WTC11 (cell line): ENCODE results near the gene GNAS. TPM values are rescaled to one million over a fixed set of nuclear protein-coding genes. Genes with fewer than 3 reads are reported as not detected.

Source experiments
- ATAC-seq: fragments of 200-7000 bp; cut with Tn5 transposase; 2 replicates; pipeline ENCODE4 v1.10.0; 2021; ENCODE audit warnings: mild to moderate bottlenecking, moderate library complexity
- CTCF ChIA-PET: fragments of 300-600 bp; sonication (Branson Sonifier 250); formaldehyde crosslinking; loops from one replicate; lab custom pipeline; 2021; ENCODE audit warnings: antibody characterized with exemption; lab: Charles Lee
- POLR2A ChIA-PET: fragments of 350-600 bp; sonication (Branson Sonifier 250); formaldehyde crosslinking; loops from one replicate; lab custom pipeline; 2021; ENCODE audit warnings: antibody characterized with exemption; lab: Charles Lee
- DNase-seq: peaks from one replicate; pipeline ENCODE4 v3.0.0; 2021; ENCODE audit warnings: low spot score
- H3K27ac Mint-ChIP-seq: 2 replicates; pipeline ENCODE4 v1.8.0; 2021; ENCODE audit warnings: mixed read lengths
- H3K27me3 Mint-ChIP-seq: 2 replicates; pipeline ENCODE4 v1.8.0; 2021; ENCODE audit warnings: low read depth, mild to moderate bottlenecking, moderate library complexity, mixed read lengths
- H3K36me3 Mint-ChIP-seq: 2 replicates; pipeline ENCODE4 v1.8.0; 2021; ENCODE audit warnings: mixed read lengths
- H3K4me1 Mint-ChIP-seq: 2 replicates; pipeline ENCODE4 v1.8.0; 2022; ENCODE audit warnings: mixed read lengths
- H3K4me3 Mint-ChIP-seq: 2 replicates; pipeline ENCODE4 v1.8.0; 2021; ENCODE audit warnings: mild to moderate bottlenecking, moderate library complexity, mixed read lengths
- H3K9me3 Mint-ChIP-seq: 2 replicates; pipeline ENCODE4 v1.8.0; 2021; ENCODE audit warnings: mixed read lengths
- ATF1 ChIP-seq: sonication (generic); formaldehyde crosslinking; IDR thresholded peaks from 2 replicates; pipeline ENCODE4 v1.8.1; 2023; ENCODE audit warnings: mild to moderate bottlenecking, moderate library complexity, missing genetic modification reagents
- HMGA2 ChIP-seq: fragments of 250-450 bp; sonication (Bioruptor Pico); IDR thresholded peaks from 2 replicates; pipeline ENCODE4 v1.4.0; 2021; ENCODE audit warnings: mild to moderate bottlenecking, moderate library complexity
- KAT7 ChIP-seq: sonication (generic); formaldehyde crosslinking; IDR thresholded peaks from 2 replicates; pipeline ENCODE4 v1.8.1; 2023; ENCODE audit warnings: missing genetic modification reagents, mild to moderate bottlenecking, borderline replicate concordance
- TCF7 ChIP-seq: sonication (generic); formaldehyde crosslinking; IDR thresholded peaks from 2 replicates; pipeline ENCODE4 v1.8.0; 2022; ENCODE audit warnings: mild to moderate bottlenecking, low read depth, missing genetic modification reagents, moderate library complexity
- ZNF396 ChIP-seq: fragments of 250-450 bp; sonication (Bioruptor Pico); IDR thresholded peaks from 2 replicates; pipeline ENCODE4 v1.8.0; 2021; ENCODE audit warnings: mild to moderate bottlenecking, moderate library complexity, borderline replicate concordance
- total RNA-seq: library from RNA; stranded (reverse); gene quantifications from 3 replicates; pipeline ENCODE4 v1.2.3, GENCODE V29; 2021
- TF ChIP-seq, protein P1 (sequence below): sonication (generic); formaldehyde crosslinking; IDR thresholded peaks from 2 replicates; pipeline ENCODE4 v1.8.1; 2023; ENCODE audit warnings: mild to moderate bottlenecking, missing genetic modification reagents, borderline replicate concordance
- TF ChIP-seq, protein P2 (sequence below): fragments of 250-450 bp; sonication (Bioruptor Pico); IDR thresholded peaks from 2 replicates; pipeline ENCODE4 v1.9.0; 2021; ENCODE audit warnings: mild to moderate bottlenecking
- TF ChIP-seq, protein P3 (sequence below): sonication (generic); formaldehyde crosslinking; IDR thresholded peaks from 2 replicates; pipeline ENCODE4 v1.8.1; 2022; ENCODE audit warnings: missing genetic modification reagents, borderline replicate concordance
- TF ChIP-seq, protein P4 (sequence below): sonication (generic); formaldehyde crosslinking; IDR thresholded peaks from 2 replicates; pipeline ENCODE4 v1.8.1; 2023; ENCODE audit warnings: mild to moderate bottlenecking, missing genetic modification reagents
- TF ChIP-seq, protein P5 (sequence below): sonication (generic); formaldehyde crosslinking; IDR thresholded peaks from 2 replicates; pipeline ENCODE4 v1.8.1; 2022; ENCODE audit warnings: low read depth, mild to moderate bottlenecking, moderate library complexity, missing genetic modification reagents, borderline replicate concordance
- TF ChIP-seq, protein P6 (sequence below): sonication (generic); formaldehyde crosslinking; IDR thresholded peaks from 2 replicates; pipeline ENCODE4 v1.8.0; 2022; ENCODE audit warnings: missing genetic modification reagents

The GNAS gene
- total RNA-seq, 1 experiment from 2014 or later = 868 TPM

DNA sequence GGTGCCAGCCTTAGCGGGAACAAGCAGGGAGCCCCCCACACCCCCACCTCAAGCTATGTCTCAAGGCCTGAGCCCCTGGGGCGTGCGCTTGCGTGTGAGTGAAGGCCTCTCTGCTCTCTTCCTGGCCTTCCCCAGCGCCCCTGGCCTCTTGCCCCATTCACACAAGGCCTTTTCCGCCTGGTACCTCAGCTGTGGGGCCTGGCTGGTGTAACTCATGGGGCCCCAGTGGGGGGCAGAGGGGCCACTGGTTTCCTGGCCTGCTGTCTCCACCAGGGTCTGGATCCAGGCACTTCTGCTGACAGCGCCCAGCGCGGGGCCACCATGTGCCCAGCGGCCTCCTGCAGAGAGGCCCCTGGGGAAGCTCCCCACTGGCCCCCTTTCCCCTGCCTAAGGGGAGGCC, 36.5 kb upstream of the GNAS start (continued):
- TF ChIP-seq, protein P1, sequence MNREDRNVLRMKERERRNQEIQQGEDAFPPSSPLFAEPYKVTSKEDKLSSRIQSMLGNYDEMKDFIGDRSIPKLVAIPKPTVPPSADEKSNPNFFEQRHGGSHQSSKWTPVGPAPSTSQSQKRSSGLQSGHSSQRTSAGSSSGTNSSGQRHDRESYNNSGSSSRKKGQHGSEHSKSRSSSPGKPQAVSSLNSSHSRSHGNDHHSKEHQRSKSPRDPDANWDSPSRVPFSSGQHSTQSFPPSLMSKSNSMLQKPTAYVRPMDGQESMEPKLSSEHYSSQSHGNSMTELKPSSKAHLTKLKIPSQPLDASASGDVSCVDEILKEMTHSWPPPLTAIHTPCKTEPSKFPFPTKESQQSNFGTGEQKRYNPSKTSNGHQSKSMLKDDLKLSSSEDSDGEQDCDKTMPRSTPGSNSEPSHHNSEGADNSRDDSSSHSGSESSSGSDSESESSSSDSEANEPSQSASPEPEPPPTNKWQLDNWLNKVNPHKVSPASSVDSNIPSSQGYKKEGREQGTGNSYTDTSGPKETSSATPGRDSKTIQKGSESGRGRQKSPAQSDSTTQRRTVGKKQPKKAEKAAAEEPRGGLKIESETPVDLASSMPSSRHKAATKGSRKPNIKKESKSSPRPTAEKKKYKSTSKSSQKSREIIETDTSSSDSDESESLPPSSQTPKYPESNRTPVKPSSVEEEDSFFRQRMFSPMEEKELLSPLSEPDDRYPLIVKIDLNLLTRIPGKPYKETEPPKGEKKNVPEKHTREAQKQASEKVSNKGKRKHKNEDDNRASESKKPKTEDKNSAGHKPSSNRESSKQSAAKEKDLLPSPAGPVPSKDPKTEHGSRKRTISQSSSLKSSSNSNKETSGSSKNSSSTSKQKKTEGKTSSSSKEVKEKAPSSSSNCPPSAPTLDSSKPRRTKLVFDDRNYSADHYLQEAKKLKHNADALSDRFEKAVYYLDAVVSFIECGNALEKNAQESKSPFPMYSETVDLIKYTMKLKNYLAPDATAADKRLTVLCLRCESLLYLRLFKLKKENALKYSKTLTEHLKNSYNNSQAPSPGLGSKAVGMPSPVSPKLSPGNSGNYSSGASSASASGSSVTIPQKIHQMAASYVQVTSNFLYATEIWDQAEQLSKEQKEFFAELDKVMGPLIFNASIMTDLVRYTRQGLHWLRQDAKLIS = no peak
- TF ChIP-seq HMGA2 (CRISPR knock-in tag) (no peak), ATF1 (CRISPR knock-in tag) (no peak)

DNA sequence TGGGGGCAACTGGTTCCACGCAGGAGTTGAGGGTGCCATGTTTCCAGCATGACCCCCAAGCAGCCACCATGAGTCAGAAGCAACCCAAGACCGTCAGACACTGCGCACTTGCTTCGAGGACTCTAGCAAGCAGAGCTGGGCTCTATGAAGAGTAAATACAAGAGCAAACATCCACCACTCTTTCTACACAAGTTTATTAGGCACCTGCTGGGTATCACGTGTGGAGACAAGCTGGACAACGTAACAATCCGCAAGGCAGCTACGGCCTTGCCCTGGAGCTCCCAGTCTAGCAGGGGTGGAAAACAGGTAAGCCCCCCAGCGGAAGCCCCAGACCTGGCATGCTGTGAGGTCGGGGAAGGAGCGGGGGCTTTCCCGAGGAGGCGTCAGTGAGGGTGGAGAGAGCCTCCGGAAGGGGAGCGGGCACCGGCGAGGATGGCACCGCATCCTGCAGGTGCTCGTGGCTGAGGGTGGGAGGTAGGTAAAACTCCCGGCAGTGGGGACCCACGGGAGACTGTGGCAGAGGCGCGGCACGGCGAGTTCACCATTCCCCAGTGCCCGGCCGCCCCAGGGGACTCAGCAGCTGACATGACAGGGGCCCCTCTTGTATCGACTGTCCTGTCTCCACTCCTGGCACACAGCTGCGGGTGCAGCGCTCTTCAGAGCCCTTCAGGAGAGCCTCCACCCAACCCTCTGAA, 35.4 kb upstream of the GNAS start:
- Mint-ChIP-seq H3K9me3 (peaks cover 12% of the 10 kb centered on the region), H3K36me3 (peaks cover 38% of the 10 kb centered on the region), H3K4me1 (peaks cover 3% of the 10 kb centered on the region; the same call in 1 of the 2 replicates), H3K27me3 (no peaks in the 10 kb centered on the region; the same call in 1 of the 2 replicates), H3K4me3 (no peak overlapping the region), H3K27ac (peak overlapping the region; percentile 85)
- ChIA-PET POLR2A (interaction anchor here (0.6 to 1.0 kb wide), 2 partner anchors 123 to 166 kb away, joined by 3 read pairs; no protein-coding TSS in a partner anchor), CTCF (no interaction called here)
- TF ChIP-seq KAT7 (CRISPR knock-in tag) = no peak
- TF ChIP-seq, protein P2, sequence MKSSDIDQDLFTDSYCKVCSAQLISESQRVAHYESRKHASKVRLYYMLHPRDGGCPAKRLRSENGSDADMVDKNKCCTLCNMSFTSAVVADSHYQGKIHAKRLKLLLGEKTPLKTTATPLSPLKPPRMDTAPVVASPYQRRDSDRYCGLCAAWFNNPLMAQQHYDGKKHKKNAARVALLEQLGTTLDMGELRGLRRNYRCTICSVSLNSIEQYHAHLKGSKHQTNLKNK (CRISPR knock-in tag) = no peak
- TF ChIP-seq, protein P3, sequence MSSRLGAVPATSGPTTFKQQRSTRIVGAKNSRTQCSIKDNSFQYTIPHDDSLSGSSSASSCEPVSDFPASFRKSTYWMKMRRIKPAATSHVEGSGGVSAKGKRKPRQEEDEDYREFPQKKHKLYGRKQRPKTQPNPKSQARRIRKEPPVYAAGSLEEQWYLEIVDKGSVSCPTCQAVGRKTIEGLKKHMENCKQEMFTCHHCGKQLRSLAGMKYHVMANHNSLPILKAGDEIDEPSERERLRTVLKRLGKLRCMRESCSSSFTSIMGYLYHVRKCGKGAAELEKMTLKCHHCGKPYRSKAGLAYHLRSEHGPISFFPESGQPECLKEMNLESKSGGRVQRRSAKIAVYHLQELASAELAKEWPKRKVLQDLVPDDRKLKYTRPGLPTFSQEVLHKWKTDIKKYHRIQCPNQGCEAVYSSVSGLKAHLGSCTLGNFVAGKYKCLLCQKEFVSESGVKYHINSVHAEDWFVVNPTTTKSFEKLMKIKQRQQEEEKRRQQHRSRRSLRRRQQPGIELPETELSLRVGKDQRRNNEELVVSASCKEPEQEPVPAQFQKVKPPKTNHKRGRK (CRISPR knock-in tag) = no peak
- TF ChIP-seq, protein P4, sequence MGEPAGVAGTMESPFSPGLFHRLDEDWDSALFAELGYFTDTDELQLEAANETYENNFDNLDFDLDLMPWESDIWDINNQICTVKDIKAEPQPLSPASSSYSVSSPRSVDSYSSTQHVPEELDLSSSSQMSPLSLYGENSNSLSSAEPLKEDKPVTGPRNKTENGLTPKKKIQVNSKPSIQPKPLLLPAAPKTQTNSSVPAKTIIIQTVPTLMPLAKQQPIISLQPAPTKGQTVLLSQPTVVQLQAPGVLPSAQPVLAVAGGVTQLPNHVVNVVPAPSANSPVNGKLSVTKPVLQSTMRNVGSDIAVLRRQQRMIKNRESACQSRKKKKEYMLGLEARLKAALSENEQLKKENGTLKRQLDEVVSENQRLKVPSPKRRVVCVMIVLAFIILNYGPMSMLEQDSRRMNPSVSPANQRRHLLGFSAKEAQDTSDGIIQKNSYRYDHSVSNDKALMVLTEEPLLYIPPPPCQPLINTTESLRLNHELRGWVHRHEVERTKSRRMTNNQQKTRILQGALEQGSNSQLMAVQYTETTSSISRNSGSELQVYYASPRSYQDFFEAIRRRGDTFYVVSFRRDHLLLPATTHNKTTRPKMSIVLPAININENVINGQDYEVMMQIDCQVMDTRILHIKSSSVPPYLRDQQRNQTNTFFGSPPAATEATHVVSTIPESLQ (CRISPR knock-in tag) = no peak
- no peak for TF ChIP-seq ZNF396
- TF ChIP-seq, protein P5, sequence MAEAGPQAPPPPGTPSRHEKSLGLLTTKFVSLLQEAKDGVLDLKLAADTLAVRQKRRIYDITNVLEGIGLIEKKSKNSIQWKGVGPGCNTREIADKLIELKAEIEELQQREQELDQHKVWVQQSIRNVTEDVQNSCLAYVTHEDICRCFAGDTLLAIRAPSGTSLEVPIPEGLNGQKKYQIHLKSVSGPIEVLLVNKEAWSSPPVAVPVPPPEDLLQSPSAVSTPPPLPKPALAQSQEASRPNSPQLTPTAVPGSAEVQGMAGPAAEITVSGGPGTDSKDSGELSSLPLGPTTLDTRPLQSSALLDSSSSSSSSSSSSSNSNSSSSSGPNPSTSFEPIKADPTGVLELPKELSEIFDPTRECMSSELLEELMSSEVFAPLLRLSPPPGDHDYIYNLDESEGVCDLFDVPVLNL (CRISPR knock-in tag) = no peak
- no peak for TF ChIP-seq TCF7
- TF ChIP-seq, protein P6, sequence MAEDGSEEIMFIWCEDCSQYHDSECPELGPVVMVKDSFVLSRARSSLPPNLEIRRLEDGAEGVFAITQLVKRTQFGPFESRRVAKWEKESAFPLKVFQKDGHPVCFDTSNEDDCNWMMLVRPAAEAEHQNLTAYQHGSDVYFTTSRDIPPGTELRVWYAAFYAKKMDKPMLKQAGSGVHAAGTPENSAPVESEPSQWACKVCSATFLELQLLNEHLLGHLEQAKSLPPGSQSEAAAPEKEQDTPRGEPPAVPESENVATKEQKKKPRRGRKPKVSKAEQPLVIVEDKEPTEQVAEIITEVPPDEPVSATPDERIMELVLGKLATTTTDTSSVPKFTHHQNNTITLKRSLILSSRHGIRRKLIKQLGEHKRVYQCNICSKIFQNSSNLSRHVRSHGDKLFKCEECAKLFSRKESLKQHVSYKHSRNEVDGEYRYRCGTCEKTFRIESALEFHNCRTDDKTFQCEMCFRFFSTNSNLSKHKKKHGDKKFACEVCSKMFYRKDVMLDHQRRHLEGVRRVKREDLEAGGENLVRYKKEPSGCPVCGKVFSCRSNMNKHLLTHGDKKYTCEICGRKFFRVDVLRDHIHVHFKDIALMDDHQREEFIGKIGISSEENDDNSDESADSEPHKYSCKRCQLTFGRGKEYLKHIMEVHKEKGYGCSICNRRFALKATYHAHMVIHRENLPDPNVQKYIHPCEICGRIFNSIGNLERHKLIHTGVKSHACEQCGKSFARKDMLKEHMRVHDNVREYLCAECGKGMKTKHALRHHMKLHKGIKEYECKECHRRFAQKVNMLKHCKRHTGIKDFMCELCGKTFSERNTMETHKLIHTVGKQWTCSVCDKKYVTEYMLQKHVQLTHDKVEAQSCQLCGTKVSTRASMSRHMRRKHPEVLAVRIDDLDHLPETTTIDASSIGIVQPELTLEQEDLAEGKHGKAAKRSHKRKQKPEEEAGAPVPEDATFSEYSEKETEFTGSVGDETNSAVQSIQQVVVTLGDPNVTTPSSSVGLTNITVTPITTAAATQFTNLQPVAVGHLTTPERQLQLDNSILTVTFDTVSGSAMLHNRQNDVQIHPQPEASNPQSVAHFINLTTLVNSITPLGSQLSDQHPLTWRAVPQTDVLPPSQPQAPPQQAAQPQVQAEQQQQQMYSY = no peak
- DNase-seq = no peak
- ATAC-seq = no peak
